ENCODE results near the gene MUC4. TPM values are rescaled to one million over a fixed set of nuclear protein-coding genes. Genes with fewer than 3 reads are reported as not detected.
"Not testable (repeated sequence)": the region's sequence is repeated elsewhere in the genome, so short reads cannot be mapped to it uniquely, and the experiment has no call there.

Gene MUC4
- polyA plus RNA-seq, 1 of the 3 experiments (the other 2 are of a cell fraction) = 0.07 TPM

DNA sequence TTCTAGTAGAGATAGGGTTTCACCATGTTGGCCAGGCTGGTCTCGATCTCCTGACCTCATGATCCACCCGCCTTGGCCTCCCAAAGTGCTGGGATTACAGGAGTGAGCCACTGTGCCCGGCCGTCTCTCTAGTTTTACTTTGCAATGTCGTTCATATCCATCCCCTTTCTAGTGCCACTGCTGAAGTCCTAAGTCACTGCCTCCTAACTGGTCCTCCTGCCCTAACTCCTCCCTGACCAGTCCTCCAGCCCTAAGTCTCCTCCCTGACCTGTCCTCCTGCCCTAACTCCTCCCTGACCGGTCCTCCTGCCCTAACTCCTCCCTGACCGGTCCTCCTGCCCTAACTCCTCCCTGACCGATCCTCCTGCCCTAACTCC, 99.2 kb downstream of the MUC4 start:
- H3K9me3 ChIP-seq; H3K27me3 ChIP-seq (ENCODE audit: insufficient read depth); H3K4me1 ChIP-seq (ENCODE audit: control insufficient read depth in 1 of 2, insufficient read depth in 2 of 2, low read depth in 1 of 2, low read length in 1 of 2); H3K9ac ChIP-seq; H3K4me3 ChIP-seq (ENCODE audit: low read depth in 2 of 2, low read length in 1 of 2); H3K79me2 ChIP-seq (ENCODE audit: insufficient read depth); DNase-seq; POLR2A ChIA-PET; H4K20me1 ChIP-seq (ENCODE audit: insufficient read depth); H3K27ac ChIP-seq (ENCODE audit: low read depth in 2 of 2, low read length in 1 of 2); H2AFZ ChIP-seq (ENCODE audit: low read depth); H3K4me2 ChIP-seq; CTCF ChIA-PET; H3F3A ChIP-seq (replicated peaks; ENCODE audit: insufficient read depth); H3K9me2 ChIP-seq; H3K36me3 ChIP-seq (replicated peaks in 1 of 2; ENCODE audit: control insufficient read depth in 1 of 2, insufficient read depth in 2 of 2, low read length in 1 of 2): not testable (repeated sequence)
- WGBS (ENCODE audit: low lambda C conversion rate) = 67% methylated on average over 8 of the region's 8 CpGs

DNA sequence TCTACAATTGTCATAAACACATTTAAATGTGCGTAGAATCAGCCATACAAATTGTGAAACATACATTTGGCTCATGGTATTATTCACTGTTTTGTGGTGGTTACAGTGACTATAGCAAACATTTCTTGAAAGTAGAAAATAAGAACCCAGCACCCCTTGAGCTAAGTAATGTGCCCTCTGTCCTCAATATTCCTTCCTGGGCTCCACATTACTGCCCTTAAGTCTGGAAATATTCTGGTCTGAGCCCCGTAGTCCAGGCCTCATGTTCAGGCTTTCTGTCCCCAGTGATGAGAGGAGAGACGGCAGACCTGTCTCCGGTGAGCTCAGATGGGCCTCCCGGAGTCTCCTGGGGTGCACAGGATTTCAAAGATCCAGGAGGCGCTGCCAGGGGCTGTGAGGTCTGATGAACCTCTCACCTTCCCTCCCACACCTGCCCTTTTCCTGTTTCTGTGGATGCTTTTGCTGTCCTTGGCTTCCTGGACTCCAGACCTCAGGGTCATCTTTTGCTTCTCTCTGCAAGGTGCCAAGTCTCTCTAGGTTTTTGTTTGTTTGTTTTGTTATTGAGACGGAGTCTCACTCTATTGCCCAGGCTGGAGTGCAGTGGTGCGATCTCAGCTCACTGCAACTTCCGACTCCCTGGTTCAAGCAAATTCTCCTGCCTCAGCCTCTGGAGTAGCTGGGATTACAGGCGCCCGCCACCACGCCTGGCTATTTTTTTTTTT, 99.8 kb downstream of the MUC4 start:
- no peak overlapping the region for H3K27ac ChIP-seq (ENCODE audit: low read depth in 2 of 2, low read length in 1 of 2)
- H4K20me1 ChIP-seq (ENCODE audit: insufficient read depth) = no peaks in the 10 kb centered on the region
- no peak overlapping the region for H3K4me3 ChIP-seq (ENCODE audit: low read depth in 2 of 2, low read length in 1 of 2)
- ChIA-PET POLR2A (no interaction called here), CTCF (no interaction called here)
- no peak overlapping the region for H3K4me2 ChIP-seq
- no peak for TF ChIP-seq TAF1 (IDR thresholded peaks at IDR 0.05; ENCODE audit: borderline replicate concordance, low read depth, low read length)
- TF ChIP-seq EZH2phosphoT487 (IDR thresholded peaks at IDR 0.05; ENCODE audit: borderline replicate concordance, low read depth) = no peak
- no peak for TF ChIP-seq ZBTB33 (IDR thresholded peaks at IDR 0.05; ENCODE audit: borderline replicate concordance, low read depth)
- no peak for TF ChIP-seq MEF2A (IDR thresholded peaks at IDR 0.05; ENCODE audit: borderline replicate concordance, low read depth)
- TF ChIP-seq USF2 (IDR thresholded peaks at IDR 0.05; ENCODE audit: borderline replicate concordance, low read depth, low read length) = no peak
- TF ChIP-seq ELF1 (IDR thresholded peaks at IDR 0.05) = no peak
- TF ChIP-seq RFX5 (IDR thresholded peaks at IDR 0.05; ENCODE audit: low read length) = no peak
- TF ChIP-seq IRF3 (IDR thresholded peaks at IDR 0.05; ENCODE audit: low read depth, low read length) = no peak
- no peak for TF ChIP-seq CHD2 (IDR thresholded peaks at IDR 0.05; ENCODE audit: low read length, partially characterized antibody)
- TF ChIP-seq RAD21 (IDR thresholded peaks at IDR 0.05; ENCODE audit: low read length) = no peak
- no peak for TF ChIP-seq TEAD4 (IDR thresholded peaks at IDR 0.05; ENCODE audit: borderline replicate concordance, insufficient read depth)
- TF ChIP-seq TCF12 (IDR thresholded peaks at IDR 0.05) = no peak
- no peak for TF ChIP-seq SMC3 (IDR thresholded peaks at IDR 0.05; ENCODE audit: low read depth, low read length)
- TF ChIP-seq FOXM1 (IDR thresholded peaks at IDR 0.05; ENCODE audit: low read depth) = no peak
- TF ChIP-seq YY1 (IDR thresholded peaks at IDR 0.05; ENCODE audit: low read depth) = no peak
- H3K36me3 ChIP-seq (replicated peaks in 1 of 2; ENCODE audit: control insufficient read depth in 1 of 2, insufficient read depth in 2 of 2, low read length in 1 of 2) = no peaks in the 10 kb centered on the region
- no peaks in the 10 kb centered on the region for H3K4me1 ChIP-seq (ENCODE audit: control insufficient read depth in 1 of 2, insufficient read depth in 2 of 2, low read depth in 1 of 2, low read length in 1 of 2)
- no peaks in the 10 kb centered on the region for H3K9me2 ChIP-seq
- H3K9ac ChIP-seq = no peak overlapping the region
- no peaks in the 10 kb centered on the region for H3K9me3 ChIP-seq
- 83% methylated on average over 12 of the region's 12 CpGs for WGBS (ENCODE audit: low lambda C conversion rate)
- H3K79me2 ChIP-seq (ENCODE audit: insufficient read depth) = no peaks in the 10 kb centered on the region
- H3F3A ChIP-seq (replicated peaks; ENCODE audit: insufficient read depth) = no peaks in the 10 kb centered on the region
- H2AFZ ChIP-seq (ENCODE audit: low read depth) = no peak overlapping the region
- DNase-seq = no peak
- no peaks in the 10 kb centered on the region for H3K27me3 ChIP-seq (ENCODE audit: insufficient read depth)

DNA sequence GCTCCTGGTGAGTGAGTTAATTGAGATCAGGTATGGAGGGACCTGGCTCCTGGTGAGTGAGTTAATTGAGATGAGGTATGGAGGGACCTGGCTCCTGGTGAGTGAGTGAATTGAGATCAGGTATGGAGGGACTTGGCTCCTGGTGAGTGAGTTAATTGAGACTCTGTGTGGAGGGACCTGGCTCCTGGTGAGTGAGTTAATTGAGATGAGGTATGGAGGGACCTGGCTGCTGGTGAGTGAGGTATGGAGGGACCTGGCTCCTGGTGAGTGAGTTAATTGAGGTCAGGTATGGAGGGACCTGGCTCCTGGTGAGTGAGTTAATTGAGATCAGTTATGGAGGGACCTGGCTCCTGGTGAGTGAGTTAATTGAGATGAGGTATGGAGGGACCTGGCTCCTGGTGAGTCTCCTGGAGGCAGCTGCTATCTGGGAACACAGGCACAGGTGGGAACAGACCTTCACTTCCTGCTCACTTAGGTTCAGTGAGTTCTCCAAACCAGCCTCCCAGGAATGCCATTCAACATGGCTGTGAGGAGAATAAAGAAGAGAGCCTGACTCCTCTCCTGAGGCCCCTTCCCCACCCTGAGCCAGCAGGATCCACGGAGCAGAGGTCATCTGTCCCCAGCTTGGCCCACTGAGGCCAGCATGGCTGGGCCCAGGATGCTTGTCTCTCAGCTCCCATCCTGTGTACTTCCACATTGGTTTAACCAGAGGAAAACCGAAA, 100.5 kb downstream of the MUC4 start:
- H3K36me3 ChIP-seq (replicated peaks in 1 of 2; ENCODE audit: control insufficient read depth in 1 of 2, insufficient read depth in 2 of 2, low read length in 1 of 2); H2AFZ ChIP-seq (ENCODE audit: low read depth); POLR2A ChIA-PET; H3K79me2 ChIP-seq (ENCODE audit: insufficient read depth); CTCF ChIA-PET; H3K4me2 ChIP-seq; H3K4me3 ChIP-seq (ENCODE audit: low read depth in 2 of 2, low read length in 1 of 2); H3K9me3 ChIP-seq; H3K9me2 ChIP-seq; H3K4me1 ChIP-seq (ENCODE audit: control insufficient read depth in 1 of 2, insufficient read depth in 2 of 2, low read depth in 1 of 2, low read length in 1 of 2); H3F3A ChIP-seq (replicated peaks; ENCODE audit: insufficient read depth); H4K20me1 ChIP-seq (ENCODE audit: insufficient read depth); H3K27ac ChIP-seq (ENCODE audit: low read depth in 2 of 2, low read length in 1 of 2); DNase-seq; H3K27me3 ChIP-seq (ENCODE audit: insufficient read depth); H3K9ac ChIP-seq: not testable (repeated sequence)
- 61% methylated on average over 2 of the region's 2 CpGs for WGBS (ENCODE audit: low lambda C conversion rate)
